NCI-H1048 (cell line): Measurements from ENCODE around the gene C14orf132.

Experiments
- DNase-seq: peaks from one replicate; lab custom pipeline; 2025; lab: John Stamatoyannopoulos, UW

Gene C14orf132

DNA sequence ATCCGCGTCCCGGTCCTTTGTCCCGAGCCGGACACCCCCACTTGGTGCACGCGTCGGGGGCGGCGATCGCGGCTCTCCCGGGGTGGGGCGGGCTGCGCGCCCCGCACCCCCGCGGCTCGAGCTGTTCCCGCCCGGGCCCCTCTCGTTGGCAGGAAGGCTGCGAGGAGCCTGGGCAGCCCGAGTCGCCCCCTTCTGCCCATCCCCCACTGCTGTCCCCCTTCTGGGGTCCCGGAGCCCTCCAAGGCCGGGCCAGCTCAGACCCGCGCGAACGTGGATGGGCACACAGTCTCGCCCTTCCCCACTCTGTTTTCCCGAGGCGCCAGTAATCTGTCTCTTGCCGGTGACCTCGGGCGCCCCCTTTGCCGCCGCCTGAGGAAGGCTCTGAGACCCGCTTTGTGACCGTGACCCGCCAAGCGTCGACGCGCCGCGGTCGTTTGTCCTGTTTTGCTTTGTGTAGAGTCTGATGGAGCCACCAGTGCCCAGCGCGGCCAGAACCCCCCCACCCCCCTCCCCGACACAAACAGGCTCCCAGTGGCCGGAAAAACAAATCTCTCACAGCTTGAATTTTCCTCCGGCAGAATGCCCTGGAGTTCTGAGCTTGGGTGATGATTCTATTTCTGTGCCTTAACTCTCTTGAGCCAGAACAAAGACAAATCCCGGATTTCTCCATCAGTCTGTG lies 610 bp downstream of the C14orf132 start:
- DNase-seq = no peak

DNA sequence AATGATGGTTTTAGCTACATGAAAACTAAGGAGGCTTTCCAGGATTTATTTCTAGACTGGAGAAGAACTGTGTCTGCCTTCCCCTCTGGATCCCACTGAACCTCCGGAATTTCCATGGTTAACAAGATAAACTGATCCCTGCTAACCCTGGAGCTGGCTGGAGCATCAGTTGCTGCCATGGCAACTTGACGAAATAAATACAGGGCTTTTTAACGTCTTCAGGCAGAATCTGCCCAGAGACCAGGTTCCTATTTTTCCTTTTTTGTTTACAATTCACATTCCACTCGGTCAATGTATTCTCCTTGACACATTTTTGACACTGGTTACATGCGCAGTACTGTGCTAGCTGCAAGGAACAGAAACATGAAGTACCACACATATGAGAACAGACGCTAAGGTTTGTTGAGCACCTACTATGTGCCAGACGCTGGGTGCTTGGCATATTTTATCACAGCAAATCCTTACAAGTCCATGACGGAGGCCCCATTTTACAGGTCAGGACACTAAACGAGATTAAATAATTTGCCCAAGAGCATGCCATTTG lies 1.7 kb downstream of the C14orf132 start:
- DNase-seq = no peak

DNA sequence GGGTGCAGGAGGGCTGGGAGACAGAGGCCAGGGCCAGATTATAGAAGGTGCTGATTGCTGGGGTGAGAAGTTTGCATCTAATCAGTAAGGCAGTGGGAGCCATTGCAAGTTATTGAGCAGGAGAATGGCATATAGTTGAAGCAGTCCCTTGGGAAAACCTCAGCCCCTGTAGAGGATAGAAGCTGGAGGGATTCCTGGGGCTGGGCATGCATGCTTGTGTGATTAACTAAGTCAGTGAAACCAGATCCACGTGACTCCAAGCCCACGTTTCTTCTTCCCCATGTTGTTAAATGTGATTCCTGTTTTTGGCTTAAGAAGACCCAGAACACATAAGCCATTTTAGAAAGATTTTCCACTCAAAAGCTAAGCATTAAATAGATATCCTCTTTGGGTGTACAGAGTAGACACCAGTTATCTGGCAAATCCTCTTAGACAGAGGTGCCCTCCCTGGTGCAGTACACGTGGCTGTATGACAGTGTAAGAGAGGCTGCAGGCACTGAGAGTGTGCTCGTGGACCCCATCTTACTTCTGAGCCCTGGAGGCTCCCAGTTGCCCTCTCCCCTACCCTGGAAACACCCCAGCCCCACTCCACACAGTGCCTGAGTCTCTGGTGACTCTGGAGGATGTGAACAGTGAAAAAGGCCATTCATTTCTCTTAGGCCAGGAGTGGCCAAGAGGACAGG lies 3.2 kb downstream of the C14orf132 start:
- no peak for DNase-seq

DNA sequence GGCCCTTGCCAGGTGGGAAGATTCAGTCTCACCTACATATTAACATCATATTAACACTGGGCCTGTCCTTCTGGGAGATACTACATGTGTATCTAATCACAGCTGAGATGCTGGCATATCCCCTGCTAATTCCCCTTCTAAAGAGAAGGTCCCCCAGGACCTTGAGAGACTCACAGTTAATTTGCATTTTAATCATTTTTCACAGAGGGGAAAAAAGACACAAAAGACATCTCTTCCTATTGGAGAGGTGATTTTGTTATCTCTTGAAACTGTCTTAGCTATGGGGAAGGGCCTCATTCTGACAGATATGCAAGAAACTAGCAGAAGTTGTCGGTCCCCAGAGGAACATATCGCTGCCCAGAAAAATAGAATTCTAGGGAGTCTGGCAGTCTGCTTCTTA lies 7.5 kb downstream of the C14orf132 start:
- no peak for DNase-seq

DNA sequence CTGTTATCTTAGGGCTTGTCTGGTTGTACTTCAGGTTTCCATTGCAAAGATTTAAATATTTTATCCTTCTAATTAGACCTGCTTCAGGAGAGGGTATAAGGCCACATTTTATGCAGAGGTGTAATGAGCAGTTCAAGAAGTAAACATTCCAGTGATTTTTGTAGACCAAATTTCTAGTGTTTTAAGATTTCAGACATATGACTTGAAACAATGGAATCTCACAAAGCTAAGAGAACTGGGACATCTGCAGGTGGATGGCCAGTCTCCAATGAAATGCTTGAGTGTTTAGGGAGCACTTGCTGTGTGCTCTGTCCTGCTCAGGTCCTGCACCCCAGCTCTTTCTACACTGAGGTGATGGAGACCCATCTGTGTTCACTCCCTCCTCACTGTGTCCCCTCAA lies 7.9 kb downstream of the C14orf132 start:
- no peak for DNase-seq

DNA sequence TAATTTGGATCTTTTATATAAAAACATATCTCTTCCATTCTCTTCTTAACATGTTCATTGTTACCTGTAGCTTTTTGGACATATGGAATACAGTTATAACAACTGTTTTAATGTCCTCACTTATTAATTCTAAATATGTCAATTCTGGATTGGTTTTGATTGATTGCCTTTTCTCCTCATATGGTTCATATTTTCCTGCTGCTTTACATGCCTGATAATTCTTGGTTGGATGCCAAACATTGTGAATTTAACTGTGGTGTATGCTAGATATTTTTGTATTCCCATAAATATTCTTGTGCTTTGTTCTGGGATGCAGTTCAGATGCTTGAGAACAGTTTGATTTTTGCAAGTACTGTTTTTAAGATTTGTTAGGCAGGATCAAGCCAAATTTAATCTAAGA lies 10.8 kb downstream of the C14orf132 start:
- no peak for DNase-seq

DNA sequence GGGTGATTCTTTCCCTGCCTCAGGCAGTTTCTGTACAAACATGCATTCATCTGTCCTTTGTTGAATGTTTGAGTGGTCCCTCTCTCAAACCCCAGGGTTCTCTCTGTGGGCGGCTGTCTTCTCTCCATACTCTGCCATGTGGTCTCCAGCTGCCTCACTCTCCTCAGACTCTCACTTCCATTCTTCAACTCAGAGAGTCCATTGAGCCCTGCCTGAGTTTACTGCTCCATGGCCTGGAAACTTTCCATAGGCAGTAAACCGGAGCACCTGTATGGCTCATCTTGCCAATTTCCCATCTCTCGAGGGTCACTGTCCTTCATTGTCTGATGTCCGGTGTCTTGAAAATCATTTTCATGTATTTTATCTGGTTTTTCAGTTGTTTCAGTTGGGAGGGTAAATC lies 11.3 kb downstream of the C14orf132 start:
- DNase-seq = no peak

DNA sequence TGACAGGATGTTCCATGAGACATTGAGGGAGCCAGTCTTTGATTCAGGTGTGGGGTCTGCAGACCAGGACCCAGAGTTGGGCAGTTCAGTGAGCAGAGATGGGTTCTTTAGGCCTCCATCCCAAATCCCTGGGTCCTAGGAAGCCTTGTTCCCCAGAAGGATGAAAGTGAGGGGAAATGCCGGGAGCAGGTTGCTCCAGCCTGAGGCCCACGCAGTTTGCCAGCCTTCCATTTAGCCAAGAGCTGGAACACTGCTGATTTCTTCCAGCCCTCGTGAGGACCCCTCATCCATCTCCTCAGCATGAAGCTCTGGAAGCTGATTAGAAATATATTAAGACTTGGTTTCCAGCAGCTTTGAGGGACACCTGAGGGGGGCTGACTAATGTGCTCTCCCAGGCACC lies 12.1 kb downstream of the C14orf132 start:
- no peak for DNase-seq

DNA sequence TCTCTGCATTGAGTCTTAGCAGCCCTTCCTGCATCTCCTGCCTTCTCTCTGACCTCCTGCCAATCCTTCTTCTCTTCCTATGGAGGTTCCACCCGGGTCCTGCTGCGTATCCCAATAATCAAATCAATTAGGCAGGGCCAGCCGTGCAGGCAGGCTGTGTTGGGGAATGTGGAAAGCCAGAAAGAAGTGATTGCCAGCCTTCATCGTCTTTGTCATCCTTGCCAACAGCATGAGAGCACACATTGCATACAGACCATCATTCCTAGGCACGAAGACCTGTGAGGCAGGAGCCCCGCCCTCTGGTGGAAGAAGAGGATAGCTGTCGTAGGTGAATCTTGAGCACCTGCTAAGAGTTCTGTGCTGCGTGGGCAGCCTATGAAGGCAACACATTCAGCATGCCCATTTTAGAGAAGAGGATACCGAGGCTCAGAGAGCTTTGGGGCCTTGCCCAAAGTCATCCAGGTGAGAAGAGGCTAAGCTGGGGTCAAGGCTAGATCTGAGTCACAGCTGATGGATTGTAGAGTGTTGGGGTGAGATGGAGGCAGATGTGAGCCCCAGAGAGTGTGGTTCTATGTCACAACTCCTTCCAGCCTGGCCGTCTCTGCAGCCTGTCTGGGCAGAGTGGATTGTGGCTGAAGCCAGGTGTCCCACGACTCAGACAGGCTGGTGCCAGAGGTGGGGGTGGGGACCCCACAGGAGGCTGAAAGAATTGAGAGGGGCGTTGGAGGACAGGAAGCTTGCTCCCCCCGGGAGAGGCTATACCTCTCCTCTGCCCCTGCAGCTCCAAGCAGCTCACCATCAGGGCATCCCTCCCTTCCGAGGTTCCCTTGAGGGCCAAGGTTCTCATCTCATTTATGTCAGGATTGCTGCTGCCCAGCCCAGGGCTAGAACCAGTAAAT lies 12.7 kb downstream of the C14orf132 start:
- DNase-seq = no peak

DNA sequence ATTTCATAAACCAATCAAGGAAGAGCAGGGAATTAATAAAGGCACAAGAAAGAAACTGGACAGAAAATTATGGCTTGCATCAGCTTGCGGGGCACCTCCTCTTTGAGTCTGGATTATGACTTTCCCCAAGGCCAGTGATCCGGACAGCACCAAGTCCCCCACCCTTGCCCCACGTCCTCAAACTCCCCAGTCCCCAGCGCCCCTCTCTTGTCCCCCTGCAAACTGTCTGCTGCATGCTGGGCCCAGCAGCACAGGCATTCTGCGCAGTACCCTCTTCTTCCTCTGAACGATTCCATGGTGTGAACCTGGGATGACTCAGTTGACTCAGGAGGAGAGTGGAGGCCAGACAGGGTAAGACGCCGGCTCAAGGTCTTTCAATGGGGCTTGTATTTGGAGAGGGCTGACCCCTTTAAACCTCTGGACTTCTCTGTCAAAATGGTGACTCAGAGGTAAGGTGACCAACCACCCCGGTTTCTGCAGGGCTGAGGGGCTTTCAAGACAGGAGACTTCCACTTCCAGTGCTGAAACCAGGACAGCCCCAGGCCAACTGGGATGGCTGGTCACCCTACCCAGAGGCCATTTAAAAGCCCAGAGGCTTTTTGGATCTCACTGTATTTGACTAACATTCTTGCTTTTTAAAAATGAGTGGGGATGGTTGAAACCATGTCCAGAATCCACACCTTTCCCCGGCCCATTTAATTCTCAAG lies 13.5 kb downstream of the C14orf132 start:
- no peak for DNase-seq

DNA sequence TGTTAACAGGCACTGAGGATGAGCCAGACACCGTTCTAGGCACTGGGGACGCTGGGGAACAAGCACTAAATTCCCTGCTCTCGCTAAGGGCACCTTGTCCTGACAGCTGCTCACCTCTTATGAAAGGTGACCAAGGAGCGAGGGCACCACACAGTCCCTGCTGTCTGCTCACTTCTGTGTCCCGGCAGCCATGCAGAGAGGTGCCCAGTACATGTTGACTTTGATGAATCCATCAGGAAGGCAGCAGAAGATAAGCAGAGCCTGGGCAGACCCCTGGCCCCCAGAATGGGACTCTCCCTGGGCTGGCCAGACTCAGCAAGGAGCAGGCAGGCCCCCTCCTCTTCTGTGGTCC lies 14.1 kb downstream of the C14orf132 start:
- DNase-seq = no peak

DNA sequence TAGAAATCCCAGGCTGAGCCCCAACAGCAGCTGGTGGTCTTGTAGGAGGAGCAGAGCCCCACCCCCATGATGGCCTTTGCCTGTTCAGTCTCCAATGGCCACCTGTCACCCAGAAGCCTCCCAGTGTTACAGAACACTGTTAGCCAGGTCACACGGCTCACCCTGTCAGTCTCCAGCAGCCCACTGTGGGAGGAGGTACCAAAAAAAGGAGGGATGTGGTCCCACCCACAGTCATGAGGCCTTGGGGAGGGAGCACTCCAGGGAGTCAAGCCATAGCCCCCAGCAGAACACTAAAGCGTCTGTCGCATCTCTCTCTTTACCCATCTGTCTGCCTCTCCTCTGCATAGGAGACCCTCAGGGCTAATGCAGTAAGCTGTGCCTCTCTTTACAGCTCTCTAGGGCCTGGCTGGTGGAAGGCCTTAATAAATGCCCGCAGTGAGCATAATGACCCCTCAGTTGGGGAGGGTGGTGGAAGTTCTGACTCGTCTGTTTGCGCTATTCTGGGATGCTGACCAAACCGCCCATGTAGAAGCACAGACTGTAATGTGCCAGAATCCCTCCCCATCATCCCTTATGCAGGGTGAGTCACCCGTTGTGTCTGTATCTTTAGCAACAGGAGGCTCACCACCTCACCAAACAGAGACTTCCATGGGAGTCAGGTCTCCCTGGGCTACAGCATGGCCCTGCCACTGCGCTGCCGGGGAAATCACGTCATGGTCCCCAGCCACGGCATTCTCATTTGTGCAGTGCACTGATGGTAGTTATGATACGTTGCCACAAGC lies 14.6 kb downstream of the C14orf132 start:
- no peak for DNase-seq

DNA sequence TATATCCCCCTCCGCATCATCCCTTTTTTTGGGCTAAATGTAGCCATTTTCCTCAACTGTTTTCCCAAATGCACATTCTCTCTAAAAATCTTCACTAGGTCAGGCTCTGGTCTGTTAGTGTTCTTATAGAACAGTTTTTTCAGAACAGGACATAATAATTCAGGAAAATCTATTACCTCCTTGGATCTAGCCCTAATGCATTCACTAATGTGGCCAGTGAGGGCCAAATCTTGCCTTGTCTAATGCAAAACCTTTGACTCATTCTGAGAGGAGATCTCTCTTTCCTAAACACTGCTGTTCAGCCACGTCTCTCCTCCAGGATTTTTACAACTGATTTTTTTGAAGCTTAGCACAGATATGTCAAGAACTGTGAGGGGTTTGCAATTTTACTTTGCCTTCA lies 15.5 kb downstream of the C14orf132 start:
- DNase-seq = no peak

DNA sequence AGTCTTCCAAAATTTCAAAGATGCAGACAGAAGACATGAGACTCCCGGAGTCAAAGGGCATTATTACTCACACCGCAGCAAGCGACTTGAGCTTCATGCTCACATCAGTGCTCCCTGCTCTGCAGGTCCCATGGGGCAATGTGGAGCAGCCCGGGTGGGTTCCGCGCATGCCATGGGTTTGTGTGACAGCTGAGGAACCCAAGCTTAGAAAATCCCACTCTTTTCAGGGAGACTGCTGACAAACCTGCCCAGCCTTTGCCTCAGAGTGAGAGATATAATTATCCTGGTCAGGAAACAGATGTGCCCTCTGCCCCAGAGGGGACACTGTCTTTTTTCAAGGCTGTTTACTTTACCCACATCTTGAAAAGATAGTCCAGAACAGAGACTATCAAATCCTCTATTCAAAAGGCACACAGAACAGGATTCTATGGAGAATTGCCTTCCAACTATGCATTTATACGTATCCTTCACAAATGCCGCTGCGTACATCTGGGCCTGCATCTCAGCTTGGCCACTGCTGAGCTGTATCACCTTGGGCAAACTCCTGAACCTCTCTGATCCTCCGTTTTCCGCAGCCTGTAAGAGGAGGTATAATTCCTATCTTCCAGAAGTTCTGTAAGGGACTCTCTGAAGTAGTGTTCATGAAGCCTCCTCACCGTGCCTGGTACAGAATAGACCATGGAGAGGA lies 16.0 kb downstream of the C14orf132 start:
- DNase-seq = no peak

DNA sequence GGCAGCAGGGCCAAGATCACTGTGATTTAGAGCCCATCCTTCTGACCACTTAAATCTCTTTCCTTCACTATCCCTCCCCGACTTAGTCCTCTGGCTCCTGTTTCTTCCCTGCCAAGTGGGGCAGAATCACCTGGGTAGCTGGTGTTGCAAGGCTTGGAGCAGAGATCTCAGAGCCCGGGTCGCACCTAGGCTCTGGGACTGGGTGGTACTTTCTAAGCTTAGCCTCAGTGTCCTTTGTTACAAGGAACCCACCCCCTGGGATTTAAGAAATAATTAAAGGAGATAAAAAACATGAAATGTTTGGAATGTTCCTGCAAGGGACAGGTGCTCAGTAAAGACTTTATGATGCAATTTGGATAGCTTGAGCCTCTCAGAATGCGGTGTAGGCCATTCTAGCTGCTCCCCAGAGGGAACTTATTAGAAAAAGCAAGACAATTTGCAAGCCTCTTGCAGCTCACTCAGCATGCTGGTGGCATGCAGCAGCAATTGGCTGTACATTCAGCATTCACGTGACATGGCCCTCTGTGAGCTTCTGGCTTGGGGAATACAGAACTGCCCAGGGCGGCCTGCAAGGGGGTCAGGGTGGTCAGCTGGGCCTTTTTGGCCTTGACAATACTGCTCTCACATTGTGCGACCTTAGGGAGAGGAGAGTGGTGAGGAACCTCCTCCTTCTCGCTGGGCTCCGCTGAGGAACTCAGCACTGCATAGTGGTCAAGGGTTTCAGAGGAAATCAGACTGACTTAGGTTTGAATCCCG lies 16.8 kb downstream of the C14orf132 start:
- no peak for DNase-seq

DNA sequence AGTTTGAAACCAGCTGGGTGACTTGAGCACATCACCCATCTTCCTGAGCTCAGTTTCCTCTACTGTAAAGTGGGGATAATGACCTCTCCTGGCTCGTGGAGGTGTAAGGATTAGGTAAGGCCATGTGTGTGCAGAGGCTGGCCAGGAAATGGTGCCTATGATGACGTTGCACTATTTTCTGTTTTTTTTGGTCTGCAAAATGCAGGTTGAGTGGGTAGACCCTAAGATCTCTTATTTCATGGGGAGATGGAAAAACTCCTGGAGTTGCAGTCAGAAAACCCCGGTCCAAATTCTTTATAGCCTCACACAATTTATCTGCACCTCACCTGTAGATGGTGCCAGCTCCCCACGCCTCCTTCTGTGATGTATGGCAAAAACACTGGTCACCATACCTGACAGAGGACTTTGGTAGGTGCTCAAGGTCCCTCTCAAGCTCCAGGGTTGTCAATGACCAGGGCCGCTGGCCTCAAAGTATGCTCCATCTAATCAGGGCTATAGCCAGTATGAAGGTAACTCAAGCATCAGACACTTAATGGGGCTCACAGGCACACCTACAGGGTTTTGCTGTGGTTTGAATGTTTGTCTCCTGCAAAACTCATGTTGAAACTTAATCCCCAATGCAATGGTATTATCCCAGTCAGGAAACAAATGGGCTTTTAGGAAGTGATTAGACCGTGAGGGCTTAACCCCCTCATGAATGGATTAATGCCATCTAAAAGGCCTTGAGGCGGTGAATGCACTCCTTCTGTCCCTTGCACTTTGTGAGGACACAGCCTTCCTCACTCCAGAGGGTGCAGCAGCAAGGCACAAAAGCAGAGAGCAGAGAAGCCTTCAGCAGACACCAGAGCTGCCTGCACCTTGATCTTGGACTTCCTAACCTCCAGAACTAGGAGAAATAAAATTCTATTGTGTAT lies 17.6 kb downstream of the C14orf132 start:
- no peak for DNase-seq

DNA sequence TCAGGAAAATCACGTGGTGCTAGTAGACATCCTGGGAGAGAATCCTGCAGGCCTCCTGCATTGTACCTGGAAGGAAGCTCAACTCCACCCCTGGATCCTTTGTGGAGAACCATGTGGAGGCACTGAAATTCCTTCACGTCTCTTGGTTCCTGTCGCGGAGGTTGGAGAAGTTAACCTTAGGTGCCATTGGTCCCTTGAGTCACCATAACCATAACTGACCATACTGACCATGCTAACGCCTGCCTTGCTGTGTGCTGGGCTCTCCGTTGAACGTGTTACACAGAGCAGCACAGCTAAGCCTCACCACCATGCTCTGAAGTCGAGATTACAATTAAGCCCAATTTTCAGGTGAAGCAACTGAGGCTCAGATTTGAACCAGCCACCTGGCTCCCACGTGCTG lies 18.6 kb downstream of the C14orf132 start:
- DNase-seq = no peak

DNA sequence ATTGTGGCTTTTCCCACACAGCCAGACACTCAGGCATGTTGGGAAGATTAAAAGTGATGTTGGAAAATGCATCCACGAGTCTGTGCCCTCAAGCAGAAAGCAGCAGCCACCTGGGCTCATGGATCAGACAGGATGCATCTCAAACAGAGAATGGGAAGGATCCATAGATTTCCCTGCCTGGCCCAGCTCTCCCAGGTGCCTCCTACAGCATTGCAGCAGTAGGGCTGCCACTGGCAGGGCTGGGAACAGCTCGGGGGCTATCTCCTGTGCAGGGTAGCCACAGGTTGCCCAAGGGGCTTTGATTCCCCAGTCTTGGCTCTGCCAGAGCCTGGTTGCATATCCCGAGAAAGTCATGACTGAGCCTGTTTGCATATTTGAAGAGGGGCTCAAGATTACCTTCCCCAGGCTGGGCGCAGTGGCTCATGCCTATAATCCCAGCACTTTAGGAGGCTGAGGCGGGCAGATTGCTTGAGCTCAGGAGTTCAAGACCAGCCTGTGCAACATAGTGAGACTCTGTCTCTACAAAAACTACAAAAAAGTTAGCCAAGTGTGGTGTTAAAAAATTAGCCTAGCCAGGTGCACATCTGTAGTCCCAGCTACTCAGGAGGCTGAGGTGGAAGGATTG lies 19.5 kb downstream of the C14orf132 start:
- DNase-seq = no peak
